ENCODE data around the gene TMEM233. TPM values are rescaled to one million over a fixed set of nuclear protein-coding genes. Genes with fewer than 3 reads are reported as not detected.

Gene TMEM233
- total and polyA plus RNA-seq, 9 of the 15 experiments (the other 6 are each of a cell fraction or from before 2014, with no cell fraction given), result 0.04 to 0.17 (median 0.07) TPM; not detected in 2

- H3K79me2 ChIP-seq (ENCODE audit: control insufficient read depth, insufficient read depth, low read length), result no peaks in the 10 kb centered on the region
- peak overlapping the region; percentile 42 for H2AFZ ChIP-seq (ENCODE audit: low read depth, low read length)
- H3K27ac ChIP-seq (ENCODE audit: extremely low read depth, low read depth, low read length), result no peak overlapping the region
- H3K27me3 ChIP-seq (ENCODE audit: control insufficient read depth in 2 of 2, insufficient read depth in 2 of 2, low read length in 2 of 2), result no peaks in the 10 kb centered on the region
- FAIRE-seq (no peak), ATAC-seq (no peak), DNase-seq (ENCODE audit: extremely low read depth in 1 of 4, low spot score in 3 of 4) (no peak)
- intact Hi-C loops (cut with micrococcal nuclease), result loop anchor here (10.0 kb wide), 1 partner anchor 245 kb away; no protein-coding TSS in a partner anchor
- WGBS (ENCODE audit: insufficient coverage, low coverage, missing lambda C conversion rate), result 45% methylated on average over 5 of the region's 5 CpGs
- H3K9me3 ChIP-seq (replicated peaks; ENCODE audit: control insufficient read depth, insufficient read depth, low read depth, low read length), result no peaks in the 10 kb centered on the region
- in situ Hi-C loops (cut with MboI), result no loop called here
- no peaks in the 10 kb centered on the region for H3K36me3 ChIP-seq (ENCODE audit: control insufficient read depth, insufficient read depth, low read length)
- no peaks in the 10 kb centered on the region for H3K9me1 ChIP-seq (ENCODE audit: control insufficient read depth, insufficient read depth, low read length)
- POLR2A ChIA-PET, result interaction anchor here (1.1 kb wide), 1 partner anchor 22 kb away, joined by 3 read pairs; no protein-coding TSS in a partner anchor
- peaks cover 4 to 35% of the 10 kb centered on the region in 2 experiments; a peak in 4 of 5 replicates for H3K4me1 ChIP-seq (replicated peaks in 1 of 2; ENCODE audit: control insufficient read depth in 2 of 2, insufficient read depth in 2 of 2, low read length in 2 of 2)
- no peak overlapping the region for H3K4me3 ChIP-seq
- H3K9ac ChIP-seq (ENCODE audit: insufficient read depth in 1 of 2, low read depth in 2 of 2, low read length in 2 of 2), result no peak overlapping the region
- BruUV-seq (replicated peaks), result no TSS peak
- no peaks in the 10 kb centered on the region for H4K20me1 ChIP-seq (replicated peaks; ENCODE audit: control insufficient read depth, insufficient read depth, low read length)
- H3K4me2 ChIP-seq (ENCODE audit: insufficient read depth, low read length), result no peak overlapping the region; the same call in 1 of the 2 replicates
- CTCF ChIA-PET (ENCODE audit: low intra/inter-chr PET ratio), result interaction anchor here (0.7 to 0.8 kb wide), 2 partner anchors 10 to 121 kb away, joined by 3 read pairs; no protein-coding TSS in a partner anchor
- TF ChIP-seq CAMTA2 (CRISPR knock-in tag; conservative IDR thresholded peaks at IDR 0.05) (no peak), CREM (IDR thresholded peaks at IDR 0.05; ENCODE audit: low read depth) (peak; percentile 44; the same call in 1 of the 2 replicates), TCFL5 (CRISPR knock-in tag; conservative IDR thresholded peaks at IDR 0.05) (no peak), MTA1 (IDR thresholded peaks at IDR 0.05; ENCODE audit: borderline replicate concordance) (0 out of 2 replicates have a peak, but pooled peaks have one; percentile 36), POLR2AphosphoS5 (IDR thresholded peaks at IDR 0.05; ENCODE audit: control insufficient read depth, insufficient read depth, low read depth, low read length) (no peak), PATZ1 (CRISPR knock-in tag; IDR thresholded peaks at IDR 0.05; ENCODE audit: borderline replicate concordance) (no peak), ARNT (IDR thresholded peaks at IDR 0.05) (no peak), IFI16 (CRISPR knock-in tag; IDR thresholded peaks at IDR 0.05) (no peak), GABPA (tag; conservative IDR thresholded peaks at IDR 0.05; ENCODE audit: low read depth) (0 out of 2 replicates have a peak, but pooled peaks have one; percentile 31), ELF2 (CRISPR knock-in tag; IDR thresholded peaks at IDR 0.05) (no peak), CTCFL (IDR thresholded peaks at IDR 0.05; ENCODE audit: borderline replicate concordance, insufficient read depth, low read depth, low read length, poor library complexity, severe bottlenecking) (no peak), NR4A1 (CRISPR knock-in tag; IDR thresholded peaks at IDR 0.05) (no peak), NR4A1 (tag; IDR thresholded peaks at IDR 0.05) (no peak), NUFIP1 (IDR thresholded peaks at IDR 0.05; ENCODE audit: partially characterized antibody) (no peak), PKNOX1 (IDR thresholded peaks at IDR 0.05) (0 out of 2 replicates have a peak, but pooled peaks have one; percentile 23)
These were observed 66.5 kb downstream of the TMEM233 start for GRCh38 chr12:119660076-119660475.

Measured in K562 (cell line).